ENCODE data around the gene IL3RA.
"Not testable (repeated sequence)": the region's sequence is repeated elsewhere in the genome, so short reads cannot be mapped to it uniquely, and the experiment has no call there.

Gene IL3RA

GRCh38 chrX:1334854-1335253 lies 1.7 kb upstream of the IL3RA start:
- TF ChIP-seq, protein P1, sequence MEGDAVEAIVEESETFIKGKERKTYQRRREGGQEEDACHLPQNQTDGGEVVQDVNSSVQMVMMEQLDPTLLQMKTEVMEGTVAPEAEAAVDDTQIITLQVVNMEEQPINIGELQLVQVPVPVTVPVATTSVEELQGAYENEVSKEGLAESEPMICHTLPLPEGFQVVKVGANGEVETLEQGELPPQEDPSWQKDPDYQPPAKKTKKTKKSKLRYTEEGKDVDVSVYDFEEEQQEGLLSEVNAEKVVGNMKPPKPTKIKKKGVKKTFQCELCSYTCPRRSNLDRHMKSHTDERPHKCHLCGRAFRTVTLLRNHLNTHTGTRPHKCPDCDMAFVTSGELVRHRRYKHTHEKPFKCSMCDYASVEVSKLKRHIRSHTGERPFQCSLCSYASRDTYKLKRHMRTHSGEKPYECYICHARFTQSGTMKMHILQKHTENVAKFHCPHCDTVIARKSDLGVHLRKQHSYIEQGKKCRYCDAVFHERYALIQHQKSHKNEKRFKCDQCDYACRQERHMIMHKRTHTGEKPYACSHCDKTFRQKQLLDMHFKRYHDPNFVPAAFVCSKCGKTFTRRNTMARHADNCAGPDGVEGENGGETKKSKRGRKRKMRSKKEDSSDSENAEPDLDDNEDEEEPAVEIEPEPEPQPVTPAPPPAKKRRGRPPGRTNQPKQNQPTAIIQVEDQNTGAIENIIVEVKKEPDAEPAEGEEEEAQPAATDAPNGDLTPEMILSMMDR (conservative IDR thresholded peaks at IDR 0.05; ENCODE audit: low read depth, low read length), result no peak
- no peak for DNase-seq (ENCODE audit: low read depth)
- H3K4me3 ChIP-seq (ENCODE audit: low read depth, low read length), result no peak overlapping the region

GRCh38 chrX:1336948-1337779 lies 579 bp downstream of the IL3RA start:
- peak overlapping the region; percentile 29 for H3K4me3 ChIP-seq (ENCODE audit: low read depth, low read length)
- TF ChIP-seq, protein P1 (conservative IDR thresholded peaks at IDR 0.05; ENCODE audit: low read depth, low read length), result no peak
- DNase-seq (ENCODE audit: low read depth), result no peak

DNA sequence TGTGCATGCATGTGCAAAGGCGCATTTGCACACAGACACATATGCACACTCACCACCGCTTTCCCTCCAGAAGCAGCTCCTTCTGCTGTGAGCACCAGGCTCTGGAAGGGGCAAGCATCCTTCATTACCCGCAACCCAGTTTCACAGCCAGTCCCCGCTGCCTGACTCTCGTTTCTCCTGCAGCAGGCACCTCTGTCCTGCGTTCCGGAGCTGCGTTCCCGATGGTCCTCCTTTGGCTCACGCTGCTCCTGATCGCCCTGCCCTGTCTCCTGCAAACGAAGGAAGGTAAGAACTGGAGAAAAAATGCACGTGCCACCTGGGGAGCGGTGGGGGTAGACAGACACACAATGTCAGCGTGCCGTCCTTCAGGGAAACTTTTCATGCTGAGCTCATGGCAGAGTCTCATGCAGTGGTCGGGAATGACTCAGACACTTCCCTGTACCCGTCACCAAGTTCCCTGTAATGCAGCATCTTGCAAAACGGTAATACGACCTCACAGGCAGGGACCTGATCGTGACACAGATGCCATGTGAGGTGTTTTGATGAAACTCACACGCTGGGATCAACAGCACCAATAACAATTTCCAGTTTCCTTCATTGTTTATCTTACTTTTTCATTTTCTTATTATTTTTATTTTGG lies 5.1 kb downstream of the IL3RA start:
- no peak overlapping the region for H3K4me3 ChIP-seq (ENCODE audit: low read depth, low read length)
- DNase-seq (ENCODE audit: low read depth), result no peak
- TF ChIP-seq, protein P1 (conservative IDR thresholded peaks at IDR 0.05; ENCODE audit: low read depth, low read length), result no peak

GRCh38 chrX:1349606-1350005 lies 13.0 kb downstream of the IL3RA start:
- not testable (repeated sequence) for DNase-seq (ENCODE audit: low read depth); H3K4me3 ChIP-seq (ENCODE audit: low read depth, low read length)

GRCh38 chrX:1351981-1352714 lies 15.6 kb downstream of the IL3RA start:
- H3K4me3 ChIP-seq (ENCODE audit: low read depth, low read length), result no peak overlapping the region
- TF ChIP-seq, protein P1 (conservative IDR thresholded peaks at IDR 0.05; ENCODE audit: low read depth, low read length), result no peak
- DNase-seq (ENCODE audit: low read depth), result no peak

DNA sequence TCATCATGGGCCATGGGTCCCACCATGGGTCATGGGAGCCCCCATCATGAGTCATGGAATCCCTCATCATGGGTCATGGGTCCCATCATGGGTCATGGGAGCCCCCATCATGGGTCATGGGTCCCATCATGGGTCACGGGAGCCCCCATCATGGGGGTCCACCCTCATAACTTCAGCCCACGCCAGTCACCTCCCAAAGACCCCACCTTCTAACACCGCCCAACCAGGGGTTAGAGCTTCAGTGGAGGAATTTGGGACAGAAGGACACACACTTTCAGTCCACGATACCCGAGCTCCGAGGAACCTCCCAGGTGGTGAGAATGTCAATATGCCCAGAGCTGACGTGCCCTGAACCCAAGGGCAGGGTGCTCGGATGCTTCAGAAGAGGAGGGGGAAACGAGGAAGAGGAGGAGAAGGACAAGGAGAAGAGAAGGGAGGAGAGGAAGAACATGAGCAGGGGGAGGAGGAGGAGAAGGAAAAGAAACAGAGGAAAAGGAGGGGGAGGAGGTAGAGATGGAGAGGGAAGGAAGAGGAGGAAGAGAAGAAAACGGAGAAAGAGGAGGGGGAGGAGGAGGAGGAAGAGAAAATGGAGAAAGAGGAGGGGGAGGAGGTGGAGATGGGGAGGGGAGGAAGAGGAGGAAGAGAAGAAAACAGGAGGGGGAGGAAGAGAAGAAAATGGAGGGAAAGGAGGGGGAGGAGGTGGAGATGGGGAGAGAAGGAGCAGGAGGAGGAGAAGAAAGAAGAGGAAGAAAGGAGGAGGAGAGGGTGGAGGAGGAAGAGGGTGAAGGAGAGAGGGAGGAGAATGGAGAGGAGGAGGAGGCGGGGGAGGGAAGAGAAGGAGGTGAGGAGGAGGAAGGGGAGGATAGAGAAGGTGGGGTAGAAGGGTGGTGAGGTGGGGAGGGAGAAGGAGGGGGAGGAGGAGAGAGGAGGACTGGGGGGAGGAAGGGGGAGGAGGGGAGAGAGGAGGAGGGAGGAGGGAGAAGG lies 17.7 kb downstream of the IL3RA start:
- H3K4me3 ChIP-seq (ENCODE audit: low read depth, low read length), result no peak overlapping the region
- TF ChIP-seq, protein P1 (conservative IDR thresholded peaks at IDR 0.05; ENCODE audit: low read depth, low read length), result no peak
- DNase-seq (ENCODE audit: low read depth), result no peak
